GM23338 (cell line): ENCODE results near the gene FAM13C. TPM values are rescaled to one million over a fixed set of nuclear protein-coding genes. Genes with fewer than 3 reads are reported as not detected.

Source experiments
- ATAC-seq: fragments of 200-7000 bp; cut with Tn5 transposase; 3 replicates; pipeline ENCODE4 v1.9.1; 2020
- DNase-seq: peaks from one replicate; pipeline ENCODE4 v3.0.0-alpha.2; 2015; ENCODE audit warnings: low spot score
- H2AFZ ChIP-seq: fragments of 200-600 bp; sonication (generic); 2 replicates; pipeline ENCODE4 v1.8.0; 2016; ENCODE audit warnings: antibody characterized with exemption, mild to moderate bottlenecking, moderate library complexity
- H3F3A ChIP-seq: fragments of 200-600 bp; sonication (generic); replicated peaks from 2 replicates; pipeline ENCODE4 v1.8.0; 2017; ENCODE audit warnings: antibody characterized with exemption, mixed run types, low read depth
- H3K27ac ChIP-seq: fragments of 200-600 bp; sonication (generic); 2 replicates; pipeline ENCODE4 v1.6.1; 2016; ENCODE audit warnings: low read depth
- H3K27me3 ChIP-seq: fragments of 200-600 bp; sonication (generic); 2 replicates; pipeline ENCODE4 v1.8.0; 2016; ENCODE audit warnings: mild to moderate bottlenecking, mixed run types, moderate library complexity; ENCODE audit not compliant: insufficient read depth
- H3K36me3 ChIP-seq: fragments of 200-600 bp; sonication (generic); 2 replicates; pipeline ENCODE4 v1.8.0; 2016; ENCODE audit warnings: mild to moderate bottlenecking; ENCODE audit not compliant: insufficient read depth
- H3K4me1 ChIP-seq: fragments of 200-600 bp; sonication (generic); 2 replicates; pipeline ENCODE4 v1.8.0; 2016; ENCODE audit warnings: mild to moderate bottlenecking, moderate library complexity; ENCODE audit not compliant: insufficient read depth
- H3K4me2 ChIP-seq: fragments of 200-600 bp; sonication (generic); 2 replicates; pipeline ENCODE4 v1.7.1; 2017; ENCODE audit warnings: mixed run types
- H3K4me3 ChIP-seq: fragments of 200-600 bp; sonication (generic); 2 replicates; pipeline ENCODE4 v1.6.1; 2016; ENCODE audit warnings: mixed run types
- H3K79me2 ChIP-seq: fragments of 200-600 bp; sonication (generic); replicated peaks from 2 replicates; pipeline ENCODE4 v1.8.0; 2017; ENCODE audit warnings: mild to moderate bottlenecking; ENCODE audit not compliant: insufficient read depth
- H3K9me2 ChIP-seq: fragments of 200-600 bp; sonication (generic); 2 replicates; pipeline ENCODE4 v1.8.0; 2017; ENCODE audit not compliant: insufficient read depth
- H4K20me1 ChIP-seq: fragments of 200-600 bp; sonication (generic); replicated peaks from 2 replicates; pipeline ENCODE4 v1.8.0; 2017; ENCODE audit warnings: mild to moderate bottlenecking; ENCODE audit not compliant: insufficient read depth
- H3K27ac Mint-ChIP-seq: 2 replicates; pipeline ENCODE4 v1.8.0; 2020; ENCODE audit warnings: inconsistent platforms, mild to moderate bottlenecking, moderate library complexity, mixed read lengths
- H3K27me3 Mint-ChIP-seq: 3 replicates; pipeline ENCODE4 v1.8.0; 2022; ENCODE audit warnings: low read depth, mild to moderate bottlenecking, moderate library complexity, mixed read lengths, inconsistent platforms; ENCODE audit not compliant: insufficient read depth, poor library complexity
- H3K36me3 Mint-ChIP-seq: 3 replicates; pipeline ENCODE4 v1.8.0; 2021; ENCODE audit warnings: low read depth, mild to moderate bottlenecking, inconsistent platforms, moderate library complexity, mixed read lengths
- H3K4me1 Mint-ChIP-seq: 3 replicates; pipeline ENCODE4 v1.8.0; 2020; ENCODE audit warnings: mild to moderate bottlenecking, inconsistent platforms, mixed read lengths
- H3K4me3 Mint-ChIP-seq: 3 replicates; pipeline ENCODE4 v1.8.0; 2021; ENCODE audit warnings: moderate library complexity, mild to moderate bottlenecking, inconsistent platforms, mixed read lengths
- H3K9me3 Mint-ChIP-seq: 3 replicates; pipeline ENCODE4 v1.8.0; 2020; ENCODE audit warnings: moderate library complexity, mild to moderate bottlenecking, inconsistent platforms, mixed read lengths
- ETS1 ChIP-seq: IDR thresholded peaks from 2 replicates; pipeline ENCODE4 v1.6.1; 2016; ENCODE audit warnings: antibody characterized with exemption
- REST ChIP-seq: IDR thresholded peaks from one replicate; pipeline ENCODE4 v1.6.1; 2018; ENCODE audit warnings: antibody characterized with exemption; ENCODE audit not compliant: unreplicated experiment
- STAT1 ChIP-seq: IDR thresholded peaks from one replicate; pipeline ENCODE4 v1.6.1; 2016; ENCODE audit warnings: antibody characterized with exemption; ENCODE audit not compliant: unreplicated experiment
- ZNF114 ChIP-seq: fragments of 250-450 bp; sonication (Bioruptor Pico); IDR thresholded peaks from 2 replicates; pipeline ENCODE4 v1.5.0; 2020; ENCODE audit warnings: mild to moderate bottlenecking, moderate library complexity
- ZNF331 ChIP-seq: fragments of 250-450 bp; sonication (Bioruptor Pico); IDR thresholded peaks from 2 replicates; pipeline ENCODE4 v1.5.0; 2020; ENCODE audit warnings: low read depth, mild to moderate bottlenecking, moderate library complexity
- ZNF462 ChIP-seq: fragments of 250-450 bp; sonication (Bioruptor Pico); IDR thresholded peaks from 2 replicates; pipeline ENCODE4 v1.5.0; 2020; ENCODE audit warnings: mild to moderate bottlenecking, moderate library complexity
- polyA plus RNA-seq: library from polyadenylated mRNA; unstranded; fragments of >200 nt; fragmentation: Nextera tagmentation; extraction: Ambion mirVana; gene quantifications from 2 replicates; pipeline ENCODE4 v1.2.1, GENCODE V29; 2016
- total RNA-seq: library from RNA; depleted of rRNA; stranded (reverse); fragments of >200 nt; shearing (Covaris generic); gene quantifications from 2 replicates; pipeline ENCODE4 v1.2.3, GENCODE V29; 2014

FAM13C gene
- total and polyA plus RNA-seq, 2 experiments from 2014 or later = 0.94 to 2.1 TPM

- no peak overlapping the region for H3K27ac Mint-ChIP-seq
- ATAC-seq (no peak), DNase-seq (no peak)
- Histone ChIP-seq H3K9me2 (no peaks in the 10 kb centered on the region), H3K36me3 (no peaks in the 10 kb centered on the region), H3K4me1 (no peaks in the 10 kb centered on the region), H3K4me3 (no peak overlapping the region), H4K20me1 (no peaks in the 10 kb centered on the region), H3K79me2 (no peaks in the 10 kb centered on the region), H2AFZ (no peak overlapping the region), H3K27ac (no peak overlapping the region), H3F3A (no peaks in the 10 kb centered on the region), H3K27me3 (no peaks in the 10 kb centered on the region), H3K4me2 (no peak overlapping the region)
- H3K9me3 Mint-ChIP-seq = 0 out of 3 replicates have a peak, but pooled peaks cover 7% of the 10 kb centered on the region
- H3K4me3 Mint-ChIP-seq = no peak overlapping the region
- H3K36me3 Mint-ChIP-seq = peaks cover 2% of the 10 kb centered on the region; the same call in 1 of the 3 replicates
- TF ChIP-seq ZNF462 = no peak
- TF ChIP-seq ETS1 = no peak
- TF ChIP-seq ZNF114 (CRISPR knock-in tag) = no peak
- H3K27me3 Mint-ChIP-seq = no peaks in the 10 kb centered on the region
- H3K4me1 Mint-ChIP-seq = no peaks in the 10 kb centered on the region
These were observed 148.2 kb downstream of the FAM13C start for GRCh38 chr10:59214160-59214559.

- Histone ChIP-seq H3K79me2 (no peaks in the 10 kb centered on the region), H3K9me2 (no peaks in the 10 kb centered on the region), H2AFZ (no peak overlapping the region), H3K27ac (no peak overlapping the region), H3K4me1 (0 out of 2 replicates have a peak, but pooled peaks cover 2% of the 10 kb centered on the region), H3K4me2 (no peak overlapping the region), H3K27me3 (no peaks in the 10 kb centered on the region), H3K36me3 (no peaks in the 10 kb centered on the region), H3F3A (no peaks in the 10 kb centered on the region), H3K4me3 (no peak overlapping the region), H4K20me1 (no peaks in the 10 kb centered on the region)
- ATAC-seq = no peak
- Mint-ChIP-seq H3K4me3 (no peak overlapping the region), H3K9me3 (peaks cover 19% of the 10 kb centered on the region), H3K36me3 (peaks cover 14% of the 10 kb centered on the region), H3K4me1 (peaks cover under 1% of the 10 kb centered on the region; the same call in 1 of the 3 replicates), H3K27ac (no peak overlapping the region), H3K27me3 (no peaks in the 10 kb centered on the region)
- no peak for DNase-seq
- no peak for TF ChIP-seq REST
- no peak for TF ChIP-seq STAT1
- TF ChIP-seq ZNF331 (CRISPR knock-in tag) = no peak
These were observed 150.0 kb downstream of the FAM13C start for GRCh38 chr10:59212301-59212798.
